ENCODE measurements around the gene PCSK6.

- TF ChIP-seq CTCF (conservative IDR thresholded peaks at IDR 0.05; ENCODE audit: low read depth, low read length): no peak
- no peak for TF ChIP-seq EZH2phosphoT487 (IDR thresholded peaks at IDR 0.05; ENCODE audit: borderline replicate concordance, low read length)
- TF ChIP-seq EZH2 (IDR thresholded peaks at IDR 0.05; ENCODE audit: low read length, unreplicated experiment): no peak
These were observed 10.7 kb downstream of the PCSK6 start for GRCh38 chr15:101478701-101479341.

All from PC-3 (cell line).